Activated CD4-positive, alpha-beta T cell treated with anti-CD3 and anti-CD28 coated beads for 48 hours (primary cell): ENCODE measurements around the gene SLC5A4.
"Not testable (repeated sequence)": the region's sequence is repeated elsewhere in the genome, so short reads cannot be mapped to it uniquely, and the experiment has no call there.

Experiments used
- DNase-seq: peaks from one replicate; pipeline ENCODE4 v3.0.0-alpha.2; 2020

The SLC5A4 gene

DNA sequence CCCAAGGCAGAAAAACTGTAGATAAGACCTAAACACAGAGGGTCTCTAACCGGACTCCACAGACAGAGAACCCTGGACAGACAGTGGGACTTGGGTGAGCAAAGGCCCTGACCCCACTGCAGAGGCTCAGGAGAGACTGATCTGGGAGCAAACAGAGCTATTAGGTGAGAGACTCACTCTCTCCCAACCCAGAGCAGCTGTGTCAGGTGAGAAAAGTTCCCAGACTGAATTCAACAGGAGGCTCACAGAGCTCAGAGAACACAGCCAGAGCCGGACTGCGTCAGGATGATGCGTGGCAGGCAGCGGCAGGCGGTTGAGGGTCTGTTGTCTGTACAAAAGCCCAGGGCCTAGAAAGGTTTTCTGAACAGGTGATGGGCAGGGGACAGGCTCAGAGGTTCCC lies 55.8 kb downstream of the SLC5A4 start:
- DNase-seq = no peak

DNA sequence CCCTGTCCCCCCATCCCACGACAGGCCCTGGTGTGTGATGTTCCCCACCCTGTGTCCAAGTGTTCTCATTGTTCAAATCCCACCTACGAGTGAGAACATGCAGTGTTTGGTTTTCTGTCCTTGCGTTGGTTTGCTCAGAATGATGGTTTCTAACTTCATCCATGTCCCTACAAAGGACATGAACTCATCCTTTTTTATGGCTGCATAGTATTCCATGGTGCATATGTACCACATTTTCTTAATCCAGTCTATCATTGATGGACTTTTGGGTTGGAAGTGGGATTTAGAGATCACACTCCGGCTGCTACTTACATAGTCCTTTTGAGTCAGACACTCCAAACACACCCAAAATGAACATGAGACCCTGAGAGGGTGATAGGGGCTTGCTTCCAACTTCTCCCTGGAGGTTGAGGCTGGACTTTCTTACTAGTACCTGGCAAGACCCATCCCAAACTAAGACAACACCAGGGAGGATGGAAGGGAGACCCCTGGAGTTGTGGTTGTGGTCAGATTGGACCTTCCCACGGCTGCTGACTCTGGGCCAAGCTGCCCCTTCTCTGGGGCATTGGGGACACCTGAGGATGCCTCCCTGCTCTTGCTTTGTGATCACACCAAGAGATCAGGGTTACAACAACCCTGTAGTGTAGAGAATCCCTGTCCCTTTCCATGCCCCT lies 57.5 kb downstream of the SLC5A4 start:
- not testable (repeated sequence) for DNase-seq

DNA sequence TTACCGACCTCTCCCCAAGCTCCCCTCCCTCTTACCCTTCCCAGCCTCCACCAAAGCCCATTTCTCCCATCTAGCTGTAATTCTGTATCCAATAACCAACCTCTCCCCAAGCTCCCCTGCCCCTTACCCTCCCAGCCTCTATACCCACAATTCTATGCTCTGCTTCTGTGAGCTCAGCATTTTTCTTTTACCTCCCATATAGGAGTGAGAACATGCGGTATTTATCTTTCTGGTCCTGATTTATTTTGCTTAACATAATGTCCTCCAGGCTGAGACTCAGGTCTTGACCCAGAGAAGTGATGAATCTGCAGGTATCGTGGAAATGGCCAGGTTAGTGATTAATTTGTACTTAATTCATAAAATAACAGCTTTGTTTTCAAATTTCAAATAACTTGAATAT lies 59.2 kb downstream of the SLC5A4 start:
- not testable (repeated sequence) for DNase-seq

DNA sequence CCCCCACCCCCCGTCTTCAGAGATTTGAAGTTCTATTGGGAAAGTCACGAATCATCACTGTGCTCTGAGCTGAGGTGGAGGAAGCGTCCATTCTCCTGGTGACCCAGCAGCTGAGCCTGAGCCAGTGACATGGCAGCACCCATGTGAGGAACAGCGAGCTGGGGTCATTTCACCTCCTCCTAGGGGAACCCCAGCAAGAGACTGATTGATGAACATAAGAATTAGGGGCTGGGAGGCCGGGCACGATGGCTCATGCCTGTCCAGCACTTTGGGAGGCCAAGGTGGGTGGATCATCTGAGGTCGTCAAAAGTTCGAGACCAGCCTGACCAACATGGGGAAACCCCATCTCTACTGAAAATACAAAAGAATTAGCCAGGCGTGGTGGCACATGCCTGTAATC lies 61.8 kb downstream of the SLC5A4 start:
- DNase-seq = not testable (repeated sequence)

DNA sequence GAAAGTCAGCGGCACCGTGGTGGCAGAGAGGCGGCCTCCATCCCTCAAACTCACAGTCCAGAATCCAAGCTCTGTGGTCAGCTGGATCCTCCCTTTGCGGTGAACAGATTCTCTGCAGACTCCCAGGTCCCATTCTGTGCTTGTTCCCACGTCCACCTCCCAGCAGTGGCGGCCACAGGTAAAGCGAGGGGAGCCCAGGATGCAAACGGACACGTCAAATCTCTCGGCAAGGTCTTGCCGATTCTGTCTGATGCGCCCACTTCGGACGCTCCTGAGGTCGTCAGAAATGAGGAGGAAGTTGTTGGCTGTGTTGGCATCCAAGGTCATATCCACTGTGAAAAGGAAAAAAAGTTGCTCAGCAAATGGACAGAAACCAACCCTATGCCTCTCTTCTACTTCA lies 64.1 kb downstream of the SLC5A4 start:
- DNase-seq = not testable (repeated sequence)

DNA sequence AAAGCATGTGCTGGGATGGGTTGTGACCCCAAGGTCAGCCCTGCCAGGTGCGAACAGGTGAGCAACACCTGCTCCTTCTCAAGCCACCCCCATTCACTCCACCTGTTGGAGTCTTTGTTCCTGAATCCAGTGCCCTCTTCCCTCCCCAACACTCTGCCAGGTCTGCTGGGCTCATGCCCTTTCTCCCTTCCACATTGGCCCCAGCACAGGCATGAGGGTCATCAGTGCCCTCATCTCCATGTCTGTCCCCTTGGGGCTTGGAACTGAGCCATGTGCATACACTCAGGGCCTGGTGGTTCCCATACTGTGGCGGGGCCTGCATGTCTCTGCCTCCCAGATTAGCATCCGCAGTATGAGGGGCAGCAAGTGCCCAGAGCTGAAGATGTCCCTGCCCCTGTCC lies 69.3 kb downstream of the SLC5A4 start:
- DNase-seq = no peak

DNA sequence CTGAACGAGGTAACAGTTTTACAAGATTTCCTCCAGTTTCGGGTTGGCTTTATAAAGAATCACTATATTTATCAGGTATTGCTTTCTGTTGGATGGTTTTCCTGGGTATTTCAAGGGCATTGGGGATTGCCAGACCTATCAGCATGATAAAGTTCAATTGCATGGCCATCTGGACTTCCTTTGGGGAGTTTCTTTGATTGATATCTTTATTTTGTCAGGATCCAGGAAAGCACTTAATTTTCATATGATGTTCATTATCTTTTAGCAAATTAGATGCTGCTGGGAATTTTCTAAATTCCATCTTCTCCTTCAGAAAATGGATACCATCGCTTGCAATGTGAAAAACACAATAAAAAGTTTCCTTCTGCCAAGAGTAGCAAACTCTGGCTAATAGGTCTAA lies 71.5 kb downstream of the SLC5A4 start:
- DNase-seq = no peak

DNA sequence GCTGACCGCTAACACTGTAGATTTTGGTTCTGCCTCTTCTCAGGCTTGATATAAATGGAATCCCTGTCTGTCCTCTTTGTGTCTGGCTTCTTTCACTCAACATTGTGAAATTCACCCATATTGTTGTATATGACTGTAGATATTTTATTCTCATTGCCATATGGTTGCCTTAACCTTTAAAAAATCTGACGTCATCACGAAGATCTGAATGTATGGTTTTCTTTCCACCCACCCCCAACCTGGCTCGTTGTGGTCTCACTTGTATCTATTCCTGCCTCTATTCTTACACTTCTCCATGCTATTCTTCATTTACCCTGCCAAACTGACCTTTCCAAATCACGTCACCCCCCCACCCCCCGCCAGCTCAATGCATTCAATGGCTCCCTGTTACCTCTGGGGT lies 74.1 kb downstream of the SLC5A4 start:
- no peak for DNase-seq

DNA sequence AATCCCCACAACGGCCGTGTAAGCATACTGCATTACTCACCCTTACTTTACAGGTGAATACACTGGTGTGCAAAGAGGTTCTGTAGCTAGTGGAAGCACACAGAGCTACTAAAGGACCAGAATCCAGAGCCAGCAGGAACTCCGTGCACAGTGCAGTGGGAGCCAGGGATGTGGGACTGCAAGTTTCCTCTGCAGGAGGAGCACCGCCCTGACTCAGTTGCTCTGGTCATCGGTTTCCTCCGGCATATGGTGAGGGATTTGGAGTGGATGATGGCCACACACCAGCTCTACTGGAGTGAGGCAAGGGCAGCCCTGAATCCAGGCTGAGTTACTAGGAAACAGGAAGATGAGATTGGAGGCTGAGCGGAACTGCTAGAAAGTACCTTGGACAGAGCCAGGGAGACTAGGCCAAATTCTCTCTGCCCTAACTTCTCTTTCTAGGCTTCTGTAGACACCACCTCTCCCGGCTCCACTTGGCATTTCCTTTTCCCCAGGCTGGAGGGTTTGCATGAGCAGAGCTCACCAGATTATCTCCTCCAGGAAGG lies 77.9 kb downstream of the SLC5A4 start:
- DNase-seq = no peak

DNA sequence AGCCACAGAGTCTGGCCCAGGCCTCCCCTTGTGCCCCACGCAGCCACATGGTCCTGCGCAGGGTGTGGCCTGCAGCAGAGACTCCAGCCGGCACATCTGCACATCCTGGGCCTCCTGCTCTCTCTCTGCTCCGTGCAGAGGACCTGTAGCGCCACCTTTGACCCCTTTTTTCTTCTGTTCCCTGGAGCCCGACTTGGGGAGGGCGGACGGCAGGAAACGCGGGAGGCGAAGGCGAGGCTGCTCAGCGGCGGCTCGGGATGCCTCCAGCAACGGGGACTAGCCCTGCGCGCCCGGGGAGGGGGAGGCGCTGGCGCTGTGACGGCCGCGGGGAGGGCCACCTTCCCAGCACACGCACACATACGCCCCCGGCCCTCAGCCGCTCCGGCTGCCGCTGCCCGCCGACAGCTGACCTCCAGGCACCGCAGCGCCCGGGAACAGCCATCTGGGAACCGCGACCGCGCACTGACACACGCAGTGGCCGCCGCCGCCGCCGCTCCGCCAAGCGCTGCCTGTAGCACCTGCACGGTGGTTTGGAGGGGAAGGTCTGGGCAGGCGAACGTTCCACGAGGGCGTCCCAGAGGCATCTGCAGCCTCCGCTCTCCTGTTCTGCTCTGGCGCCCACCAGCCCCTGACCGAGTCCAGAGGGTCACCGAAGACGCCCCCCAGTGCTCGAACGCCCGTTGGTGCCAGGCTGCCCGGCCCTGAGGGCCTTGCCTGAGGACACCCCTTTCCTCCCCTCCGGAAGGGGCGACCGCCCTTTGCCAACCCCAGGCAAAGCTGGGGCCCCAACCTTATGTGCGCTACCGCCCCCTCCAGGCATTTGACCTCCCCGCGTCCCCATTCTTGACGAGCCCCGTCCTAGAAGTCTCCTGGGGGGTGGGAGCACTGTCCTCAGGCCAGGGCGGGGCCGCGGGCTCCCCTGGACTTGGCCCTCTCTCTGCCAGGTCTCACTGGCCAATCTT lies 79.2 kb downstream of the SLC5A4 start:
- DNase-seq = peak; percentile 12

DNA sequence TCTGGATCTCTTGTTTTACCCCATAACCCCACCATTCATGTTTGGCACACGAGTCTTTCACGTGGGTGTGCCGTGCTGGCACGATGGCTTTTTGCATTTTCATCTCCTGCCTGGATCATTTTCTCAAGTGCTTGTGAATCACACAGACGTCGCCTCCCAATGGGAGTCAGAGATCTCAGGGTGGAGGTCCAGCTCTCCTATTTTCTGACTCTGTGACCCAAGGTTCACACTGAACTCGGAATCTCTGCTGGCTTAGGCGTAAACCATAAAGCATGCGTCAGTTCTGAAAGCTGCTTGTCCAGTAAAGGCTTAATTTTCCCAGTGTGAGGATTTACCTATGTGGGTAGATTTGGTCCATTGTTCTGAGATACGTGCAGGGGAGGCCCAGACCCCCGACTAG lies 80.0 kb downstream of the SLC5A4 start:
- DNase-seq = no peak
